Endothelial cell of hepatic sinusoid (primary cell): ENCODE measurements around the gene GTF3C2.

Source experiments
- in situ Hi-C: cut with HindIII; loops from 2 replicates; pipeline ENCODE4 v1.10.0; 2017; ENCODE audit warnings: low sequenced_read_pairs

GTF3C2 gene

DNA sequence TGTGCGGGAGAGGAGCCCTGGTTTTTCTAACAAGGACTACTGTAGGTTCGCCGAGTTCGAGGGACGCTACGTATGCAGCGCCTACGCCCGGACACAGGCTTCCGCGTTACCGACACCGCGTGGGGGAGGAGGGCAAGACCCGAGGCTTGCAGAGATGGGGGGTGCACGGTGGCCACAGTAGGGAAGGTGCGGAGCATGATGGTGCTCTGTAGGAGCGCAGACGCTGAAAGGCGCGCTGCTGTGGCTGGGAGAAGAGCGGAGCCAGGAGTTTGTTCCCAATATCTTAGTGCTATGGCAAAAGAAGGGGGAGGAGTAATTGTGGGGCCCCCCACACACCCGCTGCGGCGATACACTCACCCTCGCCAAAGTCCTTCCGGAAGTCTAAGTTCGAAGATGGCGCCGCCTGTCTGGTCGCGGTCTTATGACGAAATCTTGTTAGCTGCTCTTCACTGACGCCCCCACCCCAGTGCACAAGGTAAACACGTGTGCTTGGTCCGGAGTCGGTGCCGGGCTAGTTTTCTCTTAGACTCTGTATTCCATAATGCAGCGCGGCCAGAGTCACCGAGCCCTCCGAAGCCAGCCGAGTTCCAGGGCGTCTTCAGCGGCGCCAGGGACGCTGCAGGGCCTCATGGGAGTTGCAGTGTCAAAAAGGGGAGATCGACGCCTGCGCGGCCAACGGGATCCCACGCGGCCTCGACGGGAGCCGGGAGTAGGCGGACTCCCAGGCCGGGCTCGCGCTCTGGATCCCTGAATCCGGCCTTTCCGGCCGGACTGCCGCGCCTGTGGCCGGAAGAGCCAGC, at the start of gene GTF3C2:
TSS of gene GTF3C2 (minus strand) at position 383 of the 800 bp plus-strand sequence. CDS start 13,210 bp downstream, outside the sequence.
- in situ Hi-C loops = no loop called here

DNA sequence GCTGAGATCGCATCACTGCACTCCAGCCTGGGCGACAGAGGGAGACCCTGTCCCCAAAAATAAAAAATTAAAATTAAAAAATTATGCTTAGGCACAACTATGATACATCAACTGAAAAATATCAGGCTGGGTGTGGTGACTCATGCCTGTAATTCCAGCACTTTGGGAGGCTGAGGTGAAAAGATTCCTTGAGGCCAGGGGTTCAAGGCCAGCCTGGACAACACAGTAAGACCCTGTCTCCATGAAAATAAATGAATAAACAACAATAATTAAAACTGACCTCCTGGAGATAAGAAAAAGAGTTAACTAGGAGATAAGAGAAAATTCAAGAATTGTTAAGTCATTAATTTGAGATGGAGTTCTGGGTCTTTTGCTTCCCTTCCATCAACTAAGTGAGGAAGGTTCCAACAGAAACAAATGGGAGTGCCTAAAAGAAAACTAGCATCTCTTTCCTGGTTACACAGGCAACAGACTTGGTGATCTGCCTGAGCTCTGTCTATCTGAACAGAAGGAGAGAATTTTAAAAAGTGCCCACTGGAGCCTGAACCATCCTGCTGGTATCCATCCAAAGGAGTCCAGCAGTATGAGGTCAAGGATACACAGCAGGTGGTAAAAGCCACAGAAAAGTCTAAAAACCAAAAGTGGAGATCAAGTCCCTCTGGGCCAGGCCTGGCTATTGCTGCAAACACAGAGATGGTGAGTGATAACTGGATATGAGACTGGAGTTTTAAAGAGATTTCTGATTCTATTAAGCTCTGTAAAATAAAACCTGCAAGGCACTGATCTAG, 44.0 kb upstream of the GTF3C2 start:
- in situ Hi-C loops = no loop called here

DNA sequence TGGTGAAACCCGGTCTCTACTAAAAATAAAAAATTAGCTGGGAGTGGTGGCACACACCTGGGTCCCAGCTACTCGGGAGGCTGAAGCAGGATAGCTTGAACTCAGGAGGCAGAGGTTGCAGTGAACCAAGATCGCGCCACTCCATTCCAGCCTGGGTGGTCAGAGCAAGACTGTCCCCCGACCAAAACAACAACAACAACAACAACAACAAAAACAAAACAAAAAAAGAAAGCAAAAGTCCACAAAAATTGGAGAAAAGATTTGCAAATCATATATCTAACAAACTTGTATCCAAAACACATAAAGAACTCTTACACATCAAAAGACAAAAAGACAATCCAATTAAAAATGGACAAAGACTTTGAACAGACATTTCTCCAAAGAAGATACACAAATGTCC, 42.4 kb upstream of the GTF3C2 start:
- in situ Hi-C loops = no loop called here

- in situ Hi-C loops = no loop called here
Measured at GRCh38 chr2:27393225-27393624, 36.7 kb upstream of the GTF3C2 start.

DNA sequence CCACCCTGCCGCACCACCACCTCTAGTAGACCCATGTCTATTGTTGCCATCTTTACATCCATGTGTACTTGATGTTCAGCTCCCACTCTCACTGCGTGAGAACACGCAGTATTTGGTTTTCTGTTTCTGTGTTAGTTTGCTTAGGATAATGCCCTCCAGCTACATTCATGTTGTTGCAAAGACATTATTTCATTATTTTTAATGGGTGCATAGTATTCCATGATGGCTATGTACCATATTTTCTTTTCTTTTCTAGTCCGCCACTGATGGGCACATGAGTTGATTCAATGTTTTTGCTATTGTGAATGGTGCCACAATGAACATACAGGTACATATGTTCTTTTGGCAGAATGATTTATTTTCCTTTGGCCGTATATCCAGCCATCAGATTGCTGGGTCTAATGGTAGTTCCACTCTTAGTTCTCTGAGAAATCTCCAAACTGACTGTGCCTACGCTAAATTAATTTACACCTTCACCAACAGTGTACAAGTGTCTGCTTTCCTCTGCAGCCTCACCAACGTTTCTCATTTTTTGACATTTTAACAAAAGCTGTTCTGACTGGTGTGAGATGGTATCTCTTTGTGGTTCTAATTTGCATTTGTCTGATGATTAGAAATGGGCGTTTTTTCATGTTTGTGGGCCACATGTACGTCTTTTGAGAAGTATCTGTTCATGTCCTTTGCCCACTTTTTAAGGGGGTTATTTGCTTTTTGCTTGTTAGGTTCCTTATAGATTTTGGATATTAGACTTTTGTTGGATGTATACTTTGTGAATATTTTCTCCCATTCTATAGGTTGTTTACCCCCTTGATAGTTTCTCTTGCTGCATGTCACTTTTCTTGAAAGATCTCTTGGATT, 34.5 kb upstream of the GTF3C2 start:
- in situ Hi-C loops = no loop called here

DNA sequence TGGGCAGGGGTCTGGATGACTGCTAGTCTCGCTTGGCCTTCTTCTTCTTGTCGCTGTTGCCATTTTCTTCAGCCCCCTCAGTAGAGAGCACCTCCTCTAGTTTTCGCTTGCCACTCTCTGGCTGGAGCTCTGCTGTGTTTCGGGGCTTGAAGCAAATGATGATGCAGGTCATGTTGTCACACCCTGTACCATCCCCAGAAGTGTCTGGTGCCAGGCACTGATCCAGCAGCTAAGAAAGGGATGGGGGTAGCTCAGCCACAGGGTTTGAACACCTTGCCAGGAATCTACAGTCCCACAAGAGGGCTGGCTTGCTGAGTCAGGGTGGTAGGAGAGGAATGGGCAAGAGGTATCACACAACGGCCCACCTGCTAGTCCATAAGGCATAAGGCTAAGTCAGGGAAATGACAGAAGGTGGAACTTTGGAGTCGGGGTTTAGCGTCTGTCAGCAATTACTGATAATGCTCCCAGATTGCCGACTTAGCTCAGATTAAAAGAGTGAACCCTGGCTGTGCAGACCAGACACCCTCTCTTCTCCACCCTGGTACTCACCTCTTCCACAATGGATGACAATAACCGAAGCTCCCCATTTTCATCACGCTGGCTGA, 25.1 kb upstream of the GTF3C2 start:
- in situ Hi-C loops = loop anchor here (5.0 kb wide), 1 partner anchor 39 kb away; no protein-coding TSS in a partner anchor

GRCh38 chr2:27380626-27381545, 24.3 kb upstream of the GTF3C2 start, which contains the start of gene ZNF513:
Gene ZNF513, minus strand, starts transcription at chr2:27380734. Its CDS starts 208 bp downstream, at chr2:27380526.
- in situ Hi-C loops = loop anchor here (5.0 kb wide), 1 partner anchor 39 kb away; no protein-coding TSS in a partner anchor

DNA sequence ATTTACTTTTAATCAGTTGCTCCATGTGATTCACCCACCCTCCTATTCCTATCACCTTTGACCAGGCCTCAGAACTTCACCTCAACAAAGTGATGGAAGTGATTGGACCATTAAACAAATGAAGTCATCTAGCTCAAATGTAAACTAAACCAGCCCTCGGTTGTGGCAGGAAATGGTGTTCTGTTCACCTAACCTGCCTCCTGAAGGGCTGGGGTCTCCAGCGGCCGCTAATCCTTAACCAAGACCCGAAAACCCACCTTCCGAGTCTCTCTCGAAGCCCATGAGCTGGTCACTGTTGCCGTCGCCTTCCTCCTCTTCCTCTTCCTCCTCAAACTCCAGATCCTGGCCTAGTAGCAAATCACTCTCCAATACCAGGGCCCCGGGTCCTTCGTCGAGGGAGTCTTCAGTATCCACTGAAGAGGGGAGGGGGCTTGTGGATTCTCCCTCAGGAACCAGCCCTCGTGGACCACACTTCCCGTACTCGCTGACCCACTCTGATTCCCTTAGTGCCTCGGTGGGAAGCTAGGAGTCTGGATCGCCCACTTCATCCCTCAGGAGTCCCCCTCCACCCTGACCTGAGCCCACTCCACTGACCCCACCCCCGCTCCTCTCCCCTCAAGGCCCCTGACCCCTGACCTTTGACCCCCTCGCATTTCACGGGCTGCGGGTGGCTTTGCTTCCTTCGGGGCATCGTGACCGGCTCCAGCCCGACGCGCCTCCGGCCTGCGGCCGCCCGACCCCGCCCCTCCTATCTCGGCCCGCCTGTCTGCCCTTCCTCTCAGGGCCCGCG, 23.5 kb upstream of the GTF3C2 start:
- in situ Hi-C loops = loop anchor here (5.0 kb wide), 1 partner anchor 38 kb away; no protein-coding TSS in a partner anchor

DNA sequence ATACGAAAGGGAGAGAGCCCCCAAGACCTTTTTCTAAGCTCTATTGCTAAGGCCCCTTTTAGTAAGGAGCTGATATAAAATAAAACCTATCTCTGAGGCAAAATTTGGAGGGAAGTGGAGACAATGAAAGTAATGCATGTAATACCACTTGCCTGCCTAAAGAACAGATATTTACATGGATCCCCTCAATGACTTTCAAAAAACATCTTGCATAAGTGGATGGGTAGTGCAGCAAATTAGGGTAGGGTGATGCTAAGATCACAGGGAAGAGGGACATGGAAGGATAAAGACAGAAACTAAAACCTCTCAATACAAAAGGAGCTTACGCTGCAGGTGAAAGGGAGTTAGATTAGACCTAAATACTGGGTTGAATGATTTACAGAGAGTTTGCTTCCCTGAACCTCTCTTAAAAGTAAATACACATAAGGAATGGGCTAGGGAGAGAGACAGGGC, 22.8 kb upstream of the GTF3C2 start:
- in situ Hi-C loops = no loop called here

DNA sequence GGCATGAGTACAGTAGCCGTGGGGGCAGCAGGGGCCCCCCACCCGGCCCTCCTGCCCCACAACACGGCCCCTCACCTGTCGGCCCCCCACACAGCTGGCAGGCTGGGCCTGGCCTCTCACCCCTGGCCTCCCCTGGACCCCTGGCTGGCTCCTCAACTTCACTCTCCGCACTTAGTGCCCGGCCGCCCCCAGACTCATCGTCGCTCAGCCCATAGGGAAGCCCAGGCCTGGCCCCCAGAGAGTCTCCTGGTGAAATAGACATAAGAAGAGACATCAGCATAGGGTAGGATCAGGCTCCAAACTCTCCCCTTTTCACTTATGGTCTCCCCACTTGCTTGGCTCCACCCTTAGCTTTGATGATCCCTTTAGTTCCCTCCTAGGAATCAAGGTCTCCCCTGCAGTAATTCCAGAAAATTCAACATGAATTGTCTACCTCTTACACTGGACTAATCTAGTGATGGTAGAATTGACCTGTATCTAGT, 22.3 kb upstream of the GTF3C2 start:
- in situ Hi-C loops = no loop called here

DNA sequence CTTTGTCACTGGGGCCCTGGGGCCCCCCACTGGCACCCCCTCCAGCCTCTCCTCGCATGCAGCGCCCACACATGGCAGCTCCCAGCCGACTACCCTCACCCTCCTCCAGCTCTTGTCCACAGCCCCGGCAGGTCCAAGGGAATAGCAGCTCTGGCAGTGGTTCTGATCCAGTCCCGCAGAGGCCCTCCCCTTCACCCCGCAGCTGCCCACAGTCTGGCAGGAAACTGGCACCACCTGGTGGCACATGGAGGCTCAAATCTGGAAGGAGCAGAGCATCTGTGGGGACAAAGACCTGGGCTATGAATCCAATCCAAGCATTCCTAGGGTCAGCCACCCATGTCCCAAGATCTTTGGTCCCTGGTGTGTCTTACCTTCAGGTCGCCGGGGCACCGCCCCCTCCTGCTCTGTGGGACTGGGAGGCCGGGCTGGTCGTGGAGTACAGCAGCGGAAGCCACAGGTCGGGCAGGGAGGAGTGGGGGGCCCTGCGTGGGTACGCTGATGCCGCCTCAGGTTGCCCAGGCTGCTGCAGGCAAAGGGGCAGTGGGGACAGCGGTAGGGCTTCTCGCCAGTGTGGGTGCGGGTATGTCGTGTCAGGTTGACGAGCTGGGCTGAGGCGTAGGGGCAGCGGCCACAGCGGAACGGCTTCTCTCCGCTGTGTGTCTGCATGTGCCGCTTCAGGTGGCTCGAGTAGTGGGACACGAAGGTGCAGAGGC, 21.7 kb upstream of the GTF3C2 start:
- in situ Hi-C loops = no loop called here

DNA sequence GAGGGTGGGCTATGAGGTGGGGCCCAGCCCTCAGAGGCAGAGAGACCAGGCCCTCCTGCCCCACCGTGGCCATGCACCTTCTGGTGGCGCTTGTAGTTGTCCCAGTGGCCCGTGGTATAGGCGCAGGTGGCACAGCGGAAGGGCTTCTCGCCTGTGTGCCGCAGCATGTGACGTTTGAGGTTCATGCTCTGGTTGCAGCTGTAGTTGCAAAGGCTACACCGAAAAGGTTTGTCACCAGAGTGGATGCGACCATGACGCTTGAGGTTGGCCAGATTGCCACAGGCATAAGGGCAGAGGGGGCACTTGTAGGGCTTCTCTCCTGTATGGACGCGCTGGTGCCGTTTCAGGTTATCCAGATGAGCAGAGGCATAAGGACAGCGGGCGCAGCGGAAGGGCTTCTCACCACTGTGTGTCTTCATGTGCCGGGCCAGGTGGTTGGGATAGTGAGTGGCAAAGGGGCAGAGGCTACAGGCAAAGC, 21.1 kb upstream of the GTF3C2 start:
- in situ Hi-C loops = no loop called here

DNA sequence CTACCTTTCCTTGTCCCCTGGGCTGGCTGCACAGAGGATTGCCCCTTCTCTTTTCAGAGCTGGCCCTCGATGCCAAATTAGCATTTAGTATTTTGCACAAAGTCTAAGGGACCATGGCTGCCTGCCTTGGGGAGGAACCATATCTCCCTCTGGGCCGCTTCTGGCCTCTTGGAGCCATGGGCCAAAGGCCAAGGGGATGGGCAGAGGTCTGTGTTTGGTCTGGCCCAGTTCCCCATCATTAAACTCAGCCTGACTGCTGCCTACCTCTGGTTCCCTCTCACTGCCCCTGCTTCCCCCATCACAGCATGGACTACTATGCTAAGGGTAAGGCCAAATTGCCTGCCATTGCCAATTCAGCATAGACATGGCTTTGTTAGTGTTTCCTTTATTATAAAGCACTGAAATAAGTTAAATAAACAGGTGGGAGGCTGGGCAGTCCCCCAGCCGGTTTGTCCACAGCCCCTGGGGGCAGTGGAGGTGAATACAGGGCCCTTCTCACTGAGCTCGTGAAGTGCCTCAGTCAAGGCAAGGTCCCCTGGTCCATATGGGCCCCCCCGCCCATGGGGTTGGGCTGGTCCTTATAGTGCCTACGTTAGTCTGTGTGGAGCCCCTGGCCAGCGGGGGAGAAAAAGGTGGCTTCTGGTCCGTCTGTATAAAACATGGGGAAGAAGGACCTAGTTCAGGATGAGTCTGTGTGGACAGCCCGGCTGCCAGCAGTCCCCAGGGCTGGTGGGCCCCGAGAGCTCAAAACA, 20.5 kb upstream of the GTF3C2 start:
- in situ Hi-C loops = no loop called here

GRCh38 chr2:27376151-27376865, 19.7 kb upstream of the GTF3C2 start:
- in situ Hi-C loops = no loop called here

- in situ Hi-C loops = no loop called here
Measured at GRCh38 chr2:27375513-27376099, 19.0 kb upstream of the GTF3C2 start.

DNA sequence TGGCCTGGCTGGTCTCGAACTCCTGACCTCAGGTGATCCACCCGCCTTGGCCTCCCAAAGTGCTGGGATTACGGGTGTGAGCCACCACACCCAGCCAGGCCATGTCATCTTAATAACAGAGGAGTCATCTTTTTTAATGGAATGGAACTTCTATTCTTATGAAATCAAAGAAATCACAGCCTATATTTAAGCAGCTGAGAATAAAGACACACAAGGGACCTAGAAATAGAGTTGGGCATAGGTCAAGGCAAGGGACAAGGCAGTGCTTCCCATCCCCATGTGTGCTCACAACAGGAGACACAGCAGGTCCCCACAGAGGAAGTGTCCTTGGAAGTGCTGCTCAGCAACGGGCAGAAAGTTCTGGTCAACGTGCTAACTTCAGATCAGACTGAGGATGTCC, 17.0 kb upstream of the GTF3C2 start:
- in situ Hi-C loops = no loop called here
